Smooth muscle cell (in vitro differentiated cells): ENCODE measurements around the gene PLET1. TPM values are rescaled to one million over a fixed set of nuclear protein-coding genes. Genes with fewer than 3 reads are reported as not detected.

Experiments
- DNase-seq: peaks from one replicate; lab custom pipeline; 2025; ENCODE audit not compliant: unreplicated experiment; lab: John Stamatoyannopoulos, UW
- H2AFZ ChIP-seq: fragments of 200-600 bp; sonication (generic); 2 replicates; pipeline ENCODE4 v1.6.0; 2016; ENCODE audit warnings: antibody characterized with exemption, low read depth, mild to moderate bottlenecking
- H3F3A ChIP-seq: fragments of 200-600 bp; sonication (generic); 2 replicates; pipeline ENCODE4 v1.6.0; 2017; ENCODE audit warnings: antibody characterized with exemption, low read depth
- H3K27ac ChIP-seq: fragments of 200-600 bp; sonication (generic); 2 replicates; pipeline ENCODE4 v1.5.1; 2016; ENCODE audit warnings: low read depth, mild to moderate bottlenecking
- H3K27me3 ChIP-seq: fragments of 200-600 bp; sonication (generic); 2 replicates; pipeline ENCODE4 v1.6.1; 2016; ENCODE audit warnings: low read depth, mild to moderate bottlenecking
- H3K36me3 ChIP-seq: fragments of 200-600 bp; sonication (generic); 2 replicates; pipeline ENCODE4 v1.5.1; 2016; ENCODE audit warnings: low read depth
- H3K4me1 ChIP-seq: fragments of 200-600 bp; sonication (generic); 2 replicates; pipeline ENCODE4 v1.5.1; 2016; ENCODE audit warnings: low read depth
- H3K4me2 ChIP-seq: fragments of 200-600 bp; sonication (generic); 2 replicates; pipeline ENCODE4 v1.6.0; 2016; ENCODE audit warnings: mild to moderate bottlenecking
- H3K4me3 ChIP-seq: fragments of 200-600 bp; sonication (generic); 2 replicates; pipeline ENCODE4 v1.5.1; 2016; ENCODE audit warnings: mild to moderate bottlenecking
- H3K79me2 ChIP-seq: fragments of 200-600 bp; sonication (generic); 2 replicates; pipeline ENCODE4 v1.6.0; 2016; ENCODE audit warnings: low read depth, mild to moderate bottlenecking
- H3K9ac ChIP-seq: fragments of 200-600 bp; sonication (generic); 2 replicates; pipeline ENCODE4 v1.6.0; 2016; ENCODE audit warnings: low read depth
- H3K9me3 ChIP-seq: fragments of 200-600 bp; sonication (generic); replicated peaks from 2 replicates; pipeline ENCODE4 v1.5.1; 2016; ENCODE audit warnings: low read depth
- H4K20me1 ChIP-seq: fragments of 200-600 bp; sonication (generic); 2 replicates; pipeline ENCODE4 v1.6.0; 2016; ENCODE audit warnings: low read depth
- CTCF ChIP-seq: fragments of 200-600 bp; sonication (generic); IDR thresholded peaks from 2 replicates; pipeline ENCODE4 v1.5.1; 2017; ENCODE audit warnings: borderline replicate concordance, mild to moderate bottlenecking, antibody characterized with exemption; ENCODE audit not compliant: insufficient read depth, poor library complexity, severe bottlenecking
- WGBS: methylation state at CpG from one replicate; pipeline ENCODE4 v1.1.7; 2016; ENCODE audit warnings: low lambda C conversion rate; 5-methylcytosine and 5-hydroxymethylcytosine counted together
- polyA plus RNA-seq: library from polyadenylated mRNA; unstranded; fragments of >200 nt; fragmentation: Nextera tagmentation; extraction: Ambion mirVana; gene quantifications from 2 replicates; pipeline ENCODE4 v1.2.1, GENCODE V29; 2016
- total RNA-seq: library from RNA; depleted of rRNA; stranded (reverse); fragments of >200 nt; gene quantifications from 2 replicates; pipeline ENCODE4 v1.2.3, GENCODE V29; 2014

Gene PLET1
- total and polyA plus RNA-seq, 2 experiments from 2014 or later, result not detected

- no peak overlapping the region for H2AFZ ChIP-seq
- peaks cover 8% of the 10 kb centered on the region for H3K4me1 ChIP-seq
- 62% methylated on average over 1 of the region's 1 CpG for WGBS
- H4K20me1 ChIP-seq, result no peaks in the 10 kb centered on the region
- H3K27ac ChIP-seq, result no peak overlapping the region
- H3K4me2 ChIP-seq, result no peak overlapping the region
- H3K36me3 ChIP-seq, result no peaks in the 10 kb centered on the region
- H3K27me3 ChIP-seq, result no peaks in the 10 kb centered on the region
- DNase-seq, result no peak
- no peak overlapping the region for H3K4me3 ChIP-seq
- no peaks in the 10 kb centered on the region for H3K9me3 ChIP-seq
- no peaks in the 10 kb centered on the region for H3F3A ChIP-seq
- no peak for TF ChIP-seq CTCF
- no peak overlapping the region for H3K9ac ChIP-seq
- peaks cover 15% of the 10 kb centered on the region for H3K79me2 ChIP-seq
These were observed 37.5 kb downstream of the PLET1 start for GRCh38 chr11:112223121-112223520.

DNA sequence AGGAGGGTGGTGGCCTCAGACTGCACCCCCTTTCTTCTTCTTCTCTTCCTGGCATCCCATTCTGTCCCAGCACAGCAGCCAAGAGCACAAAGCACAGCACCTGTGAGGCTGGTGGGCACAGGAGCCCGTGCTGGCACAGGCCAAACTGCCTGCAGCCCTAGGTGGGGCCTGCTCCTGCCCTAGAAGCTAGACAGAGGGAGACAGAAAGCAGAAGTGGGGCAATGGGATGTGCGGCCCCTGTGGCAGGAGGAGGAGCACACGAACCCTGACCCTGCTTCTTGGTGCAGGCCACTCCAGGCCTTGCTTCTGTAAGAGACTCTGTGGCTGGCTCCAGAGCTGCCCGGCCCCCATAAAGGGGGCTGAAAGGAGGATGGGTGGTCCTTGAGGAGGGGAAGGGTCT, 38.4 kb downstream of the PLET1 start:
- H3K9me3 ChIP-seq, result no peaks in the 10 kb centered on the region
- no peak overlapping the region for H3K27ac ChIP-seq
- no peak for TF ChIP-seq CTCF
- no peaks in the 10 kb centered on the region for H3F3A ChIP-seq
- DNase-seq, result no peak
- no peaks in the 10 kb centered on the region for H3K36me3 ChIP-seq
- H3K4me3 ChIP-seq, result no peak overlapping the region
- WGBS, result 56% methylated on average over 4 of the region's 4 CpGs
- H2AFZ ChIP-seq, result no peak overlapping the region
- H3K4me2 ChIP-seq, result no peak overlapping the region
- H3K79me2 ChIP-seq, result peaks cover 7% of the 10 kb centered on the region
- peaks cover 2% of the 10 kb centered on the region for H3K4me1 ChIP-seq
- H3K9ac ChIP-seq, result no peak overlapping the region
- no peaks in the 10 kb centered on the region for H4K20me1 ChIP-seq
- no peaks in the 10 kb centered on the region for H3K27me3 ChIP-seq

DNA sequence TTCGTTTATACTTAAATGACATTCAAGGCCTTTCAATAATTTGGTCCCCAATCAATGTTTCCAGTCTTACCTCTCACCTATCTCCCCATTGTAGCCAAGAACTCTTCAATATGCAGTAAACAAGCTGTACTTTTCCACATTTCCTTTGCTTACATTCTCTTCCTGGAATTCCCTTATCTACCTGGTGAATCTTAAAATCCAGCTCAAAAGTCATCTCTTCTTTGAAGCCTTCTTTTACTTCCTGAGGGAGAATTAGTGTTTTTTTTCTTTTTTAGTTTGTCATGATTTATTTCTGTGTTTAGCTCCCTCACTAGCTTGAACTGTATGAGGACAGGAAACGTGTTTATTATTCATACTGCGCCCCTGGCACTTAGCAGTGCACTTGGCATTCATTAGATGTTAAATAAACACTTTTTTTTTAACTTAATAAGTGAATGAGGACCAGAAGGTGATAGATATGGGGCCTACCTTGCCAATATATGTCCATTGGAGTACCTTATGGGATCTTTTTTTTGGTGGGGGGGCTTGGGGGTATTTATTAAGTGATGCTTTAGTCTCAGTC, 39.3 kb downstream of the PLET1 start:
- Histone ChIP-seq H3K27me3 (no peaks in the 10 kb centered on the region), H3K4me3 (no peak overlapping the region), H3K36me3 (no peaks in the 10 kb centered on the region), H4K20me1 (no peaks in the 10 kb centered on the region), H3F3A (no peaks in the 10 kb centered on the region), H3K4me2 (no peak overlapping the region), H3K79me2 (no peaks in the 10 kb centered on the region), H3K4me1 (no peaks in the 10 kb centered on the region), H2AFZ (no peak overlapping the region), H3K9me3 (no peaks in the 10 kb centered on the region), H3K9ac (no peak overlapping the region), H3K27ac (no peak overlapping the region)
- WGBS, result 63% methylated on average over 3 of the region's 3 CpGs
- TF ChIP-seq CTCF, result no peak
- no peak for DNase-seq
